Measurements from ENCODE around the gene SUSD4. TPM values are rescaled to one million over a fixed set of nuclear protein-coding genes. Genes with fewer than 3 reads are reported as not detected.
A peak's percentile ranks its signal among the peaks of the same experiment; 100 is the strongest.

Gene SUSD4
- total RNA-seq, 1 experiment from 2014 or later = 3.5 TPM

GRCh38 chr1:223226271-223226670 lies 137.7 kb downstream of the SUSD4 start:
- no peak overlapping the region for H3K4ac ChIP-seq (ENCODE audit: low read depth, low read length)
- H3K23me2 ChIP-seq (ENCODE audit: insufficient read length, low read depth, low read length, poor library complexity, severe bottlenecking) = no peaks in the 10 kb centered on the region
- H3K56ac ChIP-seq (ENCODE audit: insufficient read length, low read depth, low read length) = no peak overlapping the region
- no peak overlapping the region for H4K8ac ChIP-seq (replicated peaks; ENCODE audit: insufficient read length, low read depth, low read length)
- no peaks in the 10 kb centered on the region for H4K20me1 ChIP-seq (ENCODE audit: control insufficient read depth, insufficient read depth, insufficient read length)
- H3K79me2 ChIP-seq (ENCODE audit: insufficient read depth, low read length) = no peaks in the 10 kb centered on the region
- H2BK120ac ChIP-seq (ENCODE audit: low read depth, low read length, poor library complexity, severe bottlenecking) = no peak overlapping the region
- no peak overlapping the region for H2BK15ac ChIP-seq (ENCODE audit: low read depth, low read length)
- no peak overlapping the region for H4K91ac ChIP-seq (ENCODE audit: insufficient read length, low read depth, low read length)
- H3K14ac ChIP-seq (ENCODE audit: insufficient read depth, low read length) = no peak overlapping the region
- no peak overlapping the region for H2BK12ac ChIP-seq (ENCODE audit: insufficient read length, low read depth, low read length)
- H3K4me2 ChIP-seq (ENCODE audit: insufficient read depth, insufficient read length, low read length) = no peak overlapping the region
- H3K18ac ChIP-seq (ENCODE audit: insufficient read length, low read depth, low read length) = no peak overlapping the region
- H3K9ac ChIP-seq (ENCODE audit: extremely low read depth, insufficient read length, low read length) = no peak overlapping the region
- no peaks in the 10 kb centered on the region for H3K9me3 ChIP-seq (ENCODE audit: control insufficient read depth, low read depth, low read length)
- no peak overlapping the region for H3K23ac ChIP-seq (ENCODE audit: insufficient read length, low read depth, low read length)
- no peak overlapping the region for H2BK20ac ChIP-seq (ENCODE audit: low read depth, low read length, poor library complexity, severe bottlenecking)
- no peaks in the 10 kb centered on the region; a peak in 1 of 5 replicates for H3K9me3 Mint-ChIP-seq
- H4K5ac ChIP-seq (ENCODE audit: insufficient read length, low read depth, low read length) = no peak overlapping the region
- H3T11ph ChIP-seq (ENCODE audit: low read length) = no peak overlapping the region
- DNase-seq = peak; percentile 17
- TF ChIP-seq CTCF (conservative IDR thresholded peaks at IDR 0.05) = no peak
- H3K27ac Mint-ChIP-seq = no peak overlapping the region
- no peak overlapping the region for H2AFZ ChIP-seq (ENCODE audit: low read length)
- H3K36me3 Mint-ChIP-seq (ENCODE audit: insufficient read depth in 1 of 3, low read depth in 3 of 3) = no peaks in the 10 kb centered on the region; a peak in 2 of 7 replicates
- H3K4me3 Mint-ChIP-seq = no peak overlapping the region
- no peaks in the 10 kb centered on the region for H3K4me1 ChIP-seq (ENCODE audit: insufficient read depth, low read length)
- no peaks in the 10 kb centered on the region for H3K79me1 ChIP-seq (ENCODE audit: insufficient read depth, low read depth, low read length, poor library complexity, severe bottlenecking)
- H2BK5ac ChIP-seq (ENCODE audit: insufficient read length, low read length) = no peak overlapping the region
- H3K27ac ChIP-seq (ENCODE audit: insufficient read length, low read depth, low read length) = no peak overlapping the region
- H3K27me3 Mint-ChIP-seq (ENCODE audit: low read depth) = peaks cover 18% of the 10 kb centered on the region
- H3K4me1 Mint-ChIP-seq = no peaks in the 10 kb centered on the region
- no peaks in the 10 kb centered on the region for H3K27me3 ChIP-seq (ENCODE audit: insufficient read depth, low read length)
- no peak overlapping the region for H2AK5ac ChIP-seq (ENCODE audit: insufficient read length, low read length)
- WGBS (ENCODE audit: extremely low coverage, insufficient read length, low lambda C conversion rate) = no CpG with 5 or more reads among the region's 3 CpGs
